HepG2 (cell line): ENCODE data around the gene DLX6. TPM values are rescaled to one million over a fixed set of nuclear protein-coding genes. Genes with fewer than 3 reads are reported as not detected.

Source experiments
- ATAC-seq: fragments of 200-7000 bp; cut with Tn5 transposase; 3 replicates; pipeline ENCODE4 v1.9.1; 2020; ENCODE audit warnings: mild to moderate bottlenecking, moderate library complexity
- BruUV-seq: library from RNA; stranded (reverse); fragments of 400-500 nt; replicated peaks from 2 replicates; lab custom pipeline; 2021; lab: Mats Ljungman, UMichigan
- CTCF ChIA-PET: fragments of 300-600 bp; formaldehyde crosslinking; extraction: SDS; loops from one replicate; lab custom pipeline; 2021; ENCODE audit warnings: low total read pairs, inconsistent platforms, low intra/inter-chr PET ratio; lab: Yijun Ruan, JAX
- POLR2A ChIA-PET: fragments of 350-600 bp; sonication (Branson Sonifier 250); formaldehyde crosslinking; loops from one replicate; lab custom pipeline; 2020; ENCODE audit warnings: antibody characterized with exemption, inconsistent platforms; lab: Yijun Ruan, JAX
- DNase-seq: peaks from one replicate; pipeline ENCODE4 v3.0.0-alpha.2; 2015; ENCODE audit warnings: low spot score
- FAIRE-seq: peaks from 3 replicates; lab custom pipeline; 2011; peaks lifted over from hg19 to GRCh38; lab: Jason Lieb, UNC
- H2AFZ ChIP-seq: one replicate; pipeline ENCODE4 v1.6.1; 2011; ENCODE audit warnings: low read length, inconsistent platforms
- H3K27ac ChIP-seq: fragments of 300-600 bp; 3 replicates; pipeline ENCODE4 v1.8.0; 2011; ENCODE audit warnings: mixed run types, mild to moderate bottlenecking, mixed read lengths, low read length, inconsistent platforms; ENCODE audit not compliant: insufficient read depth; ENCODE audit errors: extremely low read length
- H3K27me3 ChIP-seq, 2 experiments: fragments of 200-600 bp in 1 of 2; 2 replicates in 1 of 2; 3 replicates in 1 of 2; pipeline versions ENCODE4 v1.6.0 to v1.8.0; 2011; ENCODE audit warnings: low read length in 2 of 2, mild to moderate bottlenecking in 2 of 2, moderate library complexity in 2 of 2, inconsistent platforms in 1 of 2; ENCODE audit not compliant: insufficient read depth in 2 of 2, control insufficient read depth in 1 of 2
- H3K36me3 ChIP-seq, 2 experiments: fragments of 200-600 bp in 1 of 2; replicated peaks in 1 of 2; 2 replicates in 1 of 2; 3 replicates in 1 of 2; pipeline versions ENCODE4 v1.5.1 to v1.8.0; 2011; ENCODE audit warnings: low read length in 2 of 2, inconsistent platforms in 1 of 2; ENCODE audit not compliant: insufficient read depth in 2 of 2, control insufficient read depth in 1 of 2
- H3K4me1 ChIP-seq: 2 replicates; pipeline ENCODE4 v1.5.1; 2012; ENCODE audit warnings: low read length, inconsistent platforms; ENCODE audit not compliant: insufficient read depth
- H3K4me2 ChIP-seq: 2 replicates; pipeline ENCODE4 v1.6.0; 2011; ENCODE audit warnings: low read depth, low read length, inconsistent platforms
- H3K4me3 ChIP-seq, 3 experiments: fragments of 200-600 bp in 1 of 3; sonication (generic), shearing (Covaris generic) in 1 of 3; replicated peaks in 1 of 3; 2 replicates each; pipeline ENCODE4 v1.5.1; 2011 to 2016; ENCODE audit warnings: low read length in 3 of 3, inconsistent platforms in 2 of 3, low read depth in 2 of 3, mild to moderate bottlenecking in 2 of 3, control low read depth in 1 of 3, mixed read lengths in 1 of 3; ENCODE audit not compliant: insufficient read depth in 1 of 3
- H3K79me2 ChIP-seq: one replicate; pipeline ENCODE4 v1.6.1; 2011; ENCODE audit warnings: low read length, inconsistent platforms; ENCODE audit not compliant: insufficient read depth
- H3K9ac ChIP-seq: 2 replicates; pipeline ENCODE4 v1.6.0; 2011; ENCODE audit warnings: mild to moderate bottlenecking, low read depth, low read length, inconsistent platforms; ENCODE audit not compliant: insufficient read depth
- H3K9me3 ChIP-seq: 2 replicates; pipeline ENCODE4 v1.5.1; 2012; ENCODE audit warnings: mild to moderate bottlenecking, low read length
- H4K20me1 ChIP-seq: 2 replicates; pipeline ENCODE4 v1.6.0; 2011; ENCODE audit warnings: inconsistent platforms, mild to moderate bottlenecking, low read length, moderate library complexity; ENCODE audit not compliant: insufficient read depth
- BORCS8-MEF2B ChIP-seq: sonication (generic); formaldehyde crosslinking; IDR thresholded peaks from 2 replicates; pipeline ENCODE4 v1.8.0; 2022; ENCODE audit warnings: mild to moderate bottlenecking, missing genetic modification reagents
- CCAR2 ChIP-seq: fragments of 200-400 bp; formaldehyde crosslinking; optimal IDR thresholded peaks from 2 replicates; pipeline ENCODE3; 2018; ENCODE audit warnings: low read depth, mild to moderate bottlenecking, low read length, moderate library complexity
- KLF11 ChIP-seq: IDR thresholded peaks from 2 replicates; pipeline ENCODE4 v1.6.1; 2016; ENCODE audit warnings: missing compliant biosample characterization
- KLF13 ChIP-seq: sonication (generic); formaldehyde crosslinking; IDR thresholded peaks from 2 replicates; pipeline ENCODE4 v1.4.0; 2020; ENCODE audit warnings: mild to moderate bottlenecking, missing genetic modification reagents
- NFE2 ChIP-seq: sonication (generic); formaldehyde crosslinking; IDR thresholded peaks from 2 replicates; pipeline ENCODE4 v1.4.0; 2020; ENCODE audit warnings: missing genetic modification reagents
- ZNF598 ChIP-seq: sonication (generic); formaldehyde crosslinking; IDR thresholded peaks from 2 replicates; pipeline ENCODE4 v1.5.1; 2020; ENCODE audit warnings: mild to moderate bottlenecking, missing genetic modification reagents, borderline replicate concordance
- WGBS: methylation state at CpG from one replicate; pipeline ENCODE4 v1.1.6; 2017; ENCODE audit warnings: low lambda C conversion rate; 5-methylcytosine and 5-hydroxymethylcytosine counted together
- in situ Hi-C: cut with HindIII; loops from 2 replicates; pipeline ENCODE4 v1.10.0; 2017; ENCODE audit warnings: low pct_unique_long_range_greater_than_20kb; ENCODE audit not compliant: extremely low pct_ligation_motif_present
- intact Hi-C: fragments of 100-400 bp; cut with micrococcal nuclease; formaldehyde crosslinking; loops from one replicate; pipeline ENCODE4 v1.10.0; 2022; ENCODE audit not compliant: unreplicated experiment
- polyA plus RNA-seq, 8 experiments: library from polyadenylated mRNA; depleted of rRNA in 3 of 8; stranded (reverse) in 7 of 8; unstranded in 1 of 8; fragments of >200 nt; fragmentation: Illumina TruSeq in 4 of 8; extraction: Trizol in 4 of 8; gene quantifications; 2 replicates each; pipeline versions ENCODE4 v1.2.1 to v1.2.3, GENCODE V29; 2011 to 2016; ENCODE audit warnings: low read depth in 4 of 8, missing spikeins in 1 of 8, mixed read lengths in 1 of 8; ENCODE audit not compliant: insufficient read depth in 1 of 8
- total RNA-seq, 5 experiments: library from RNA; depleted of rRNA; stranded (reverse); fragments of >200 nt; fragmentation: Illumina TruSeq; extraction: Trizol; gene quantifications; 2 replicates each; pipeline ENCODE4 v1.2.3, GENCODE V29; 2016; ENCODE audit warnings: low read depth in 1 of 5

Gene DLX6
- total and polyA plus RNA-seq, 2 of the 13 experiments (the other 11 are each of a cell fraction or from before 2014, with no cell fraction given), result 3.5 to 5.5 TPM

DNA sequence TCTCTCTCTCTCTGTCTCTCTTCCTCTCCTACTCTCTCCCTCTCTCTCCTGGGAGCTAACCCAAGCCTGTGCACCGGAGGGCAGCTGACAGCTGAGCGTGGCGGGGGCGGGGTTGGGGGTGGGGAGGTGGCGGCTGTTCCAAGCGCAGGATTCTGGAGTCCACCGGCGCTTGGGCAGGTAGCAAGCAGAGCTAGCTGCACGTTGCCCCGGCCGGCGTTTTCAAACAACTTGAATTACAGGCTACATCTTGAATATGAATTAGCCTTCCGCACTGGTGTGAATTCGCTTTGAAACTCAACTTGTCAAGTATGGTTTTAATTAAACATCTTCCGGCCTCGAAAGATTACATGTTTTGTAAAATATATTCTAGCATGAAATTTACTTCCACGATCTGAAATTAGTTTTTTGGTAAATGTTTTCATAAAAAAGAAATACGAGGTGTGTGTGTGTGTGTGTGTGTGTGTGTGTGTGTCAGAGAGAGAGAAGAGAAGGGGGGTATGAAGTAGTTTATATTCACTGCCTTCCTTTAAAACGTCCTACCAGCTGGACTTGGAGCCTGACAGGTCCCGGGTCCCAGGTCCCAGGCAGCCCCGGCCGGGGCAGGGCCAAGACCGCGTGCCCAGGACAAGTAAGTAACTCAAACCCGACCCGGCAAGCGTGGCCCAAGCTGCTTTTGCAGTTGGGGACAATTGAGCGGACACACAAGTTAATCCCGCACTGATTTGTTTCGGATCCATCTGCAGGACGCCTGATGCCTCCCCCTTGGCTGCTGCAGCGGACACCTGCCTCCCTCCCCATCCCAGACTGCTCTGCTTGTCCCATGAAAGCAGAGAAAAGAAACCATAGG, 9.0 kb upstream of the DLX6 start:
- FAIRE-seq, result no peak
- POLR2A ChIA-PET, result no interaction called here
- CTCF ChIA-PET, result no interaction called here
- TF ChIP-seq KLF13 (CRISPR knock-in tag) (no peak), NFE2 (CRISPR knock-in tag) (no peak), KLF11 (no peak)
- TF ChIP-seq, all 625 proteins: peak for 0
- Histone ChIP-seq H3K27ac (no peak overlapping the region), H3K4me1 (no peaks in the 10 kb centered on the region), H3K9ac (no peak overlapping the region), H3K4me2 (no peak overlapping the region), H3K27me3 (no peaks in the 10 kb centered on the region), H3K4me3 (no peak overlapping the region), H3K9me3 (no peaks in the 10 kb centered on the region), H3K36me3 (no peaks in the 10 kb centered on the region), H4K20me1 (no peaks in the 10 kb centered on the region), H3K79me2 (no peaks in the 10 kb centered on the region), H2AFZ (no peak overlapping the region)
- no peak for DNase-seq
- no TSS peak for BruUV-seq
- intact Hi-C loops, result no loop called here
- 95% methylated on average over 21 of the region's 32 CpGs for WGBS
- no peak for ATAC-seq
- in situ Hi-C loops, result no loop called here

GRCh38 chr7:96996958-96997511, 8.3 kb upstream of the DLX6 start:
- BruUV-seq, result no TSS peak
- H3K27ac ChIP-seq, result no peak overlapping the region
- no peaks in the 10 kb centered on the region for H3K79me2 ChIP-seq
- intact Hi-C loops, result no loop called here
- FAIRE-seq (no peak), ATAC-seq (no peak), DNase-seq (no peak)
- H3K4me3 ChIP-seq, result no peak overlapping the region
- no peak overlapping the region for H3K9ac ChIP-seq
- no peaks in the 10 kb centered on the region for H3K4me1 ChIP-seq
- no peak overlapping the region for H2AFZ ChIP-seq
- no peak overlapping the region for H3K4me2 ChIP-seq
- POLR2A ChIA-PET, result no interaction called here
- CTCF ChIA-PET, result no interaction called here
- H3K9me3 ChIP-seq, result no peaks in the 10 kb centered on the region
- H3K27me3 ChIP-seq, result no peaks in the 10 kb centered on the region
- no peaks in the 10 kb centered on the region for H3K36me3 ChIP-seq
- WGBS, result 97% methylated on average over 14 of the region's 14 CpGs
- TF ChIP-seq CCAR2, result no peak
- no peak for TF ChIP-seq BORCS8-MEF2B (CRISPR knock-in tag)
- no peak for TF ChIP-seq ZNF598 (CRISPR knock-in tag)
- TF ChIP-seq, all 625 proteins: peak for 0
- in situ Hi-C loops, result no loop called here
- H4K20me1 ChIP-seq, result no peaks in the 10 kb centered on the region
